A549 (cell line): Measurements from ENCODE around the gene SIGLEC8.

ENCODE experiments used
- POLR2A ChIP-seq: IDR thresholded peaks from 2 replicates; pipeline ENCODE4 v1.6.1; 2012; ENCODE audit warnings: mild to moderate bottlenecking, low read length
- TP53 ChIP-seq: fragments of 250-450 bp; sonication (Bioruptor Pico); IDR thresholded peaks from 2 replicates; pipeline ENCODE4 v1.5.0; 2021; ENCODE audit warnings: mild to moderate bottlenecking, moderate library complexity

GRCh38 chr19:51402117-51402516 lies 56.1 kb downstream of the SIGLEC8 start:
- TF ChIP-seq POLR2A (no peak), TP53 (no peak)
